Measurements from ENCODE around the gene PIP4K2C.

Gene PIP4K2C

DNA sequence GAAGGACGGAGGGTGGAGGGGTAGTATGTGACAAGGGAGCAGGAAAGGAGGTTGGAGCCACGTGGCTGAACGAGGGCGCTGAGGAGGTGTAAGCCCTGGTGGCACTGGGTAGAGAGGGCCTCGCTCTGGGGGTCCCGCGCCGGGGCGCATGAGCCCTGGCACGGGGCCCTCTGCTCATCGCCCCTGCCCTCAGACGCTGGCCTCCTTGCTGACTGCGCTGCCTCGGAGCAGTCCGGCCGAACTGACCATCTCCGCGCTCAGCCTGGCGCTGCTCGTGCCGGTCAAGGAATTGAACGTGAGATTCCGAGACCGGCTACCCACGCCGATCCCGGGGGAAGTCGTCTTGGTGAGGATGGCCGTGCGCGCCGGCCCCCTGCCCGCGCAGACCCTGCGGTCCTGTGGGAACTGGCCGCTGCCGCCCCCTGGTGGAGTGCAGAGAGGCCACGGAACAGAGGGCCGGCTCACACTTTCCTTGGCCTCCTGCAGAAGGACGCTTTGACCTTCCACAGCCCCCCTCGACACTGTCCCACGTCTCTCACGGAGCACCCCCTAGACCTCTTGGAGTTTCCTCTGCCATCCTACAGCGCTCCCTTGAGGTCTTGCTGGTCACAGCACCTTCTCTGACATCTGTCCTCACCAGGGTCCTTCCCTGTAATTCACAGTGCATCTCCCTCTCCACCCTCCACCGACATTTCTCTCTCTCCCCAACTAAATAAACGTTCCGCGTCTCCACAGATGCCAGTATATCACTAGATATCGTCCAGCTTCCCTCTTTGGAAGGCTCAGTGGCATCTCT lies 30.7 kb downstream of the PIP4K2C start:
- DNase-seq (ENCODE audit: low read depth in 2 of 2), result peak in 1 of 2 donors; percentile 50

DNA sequence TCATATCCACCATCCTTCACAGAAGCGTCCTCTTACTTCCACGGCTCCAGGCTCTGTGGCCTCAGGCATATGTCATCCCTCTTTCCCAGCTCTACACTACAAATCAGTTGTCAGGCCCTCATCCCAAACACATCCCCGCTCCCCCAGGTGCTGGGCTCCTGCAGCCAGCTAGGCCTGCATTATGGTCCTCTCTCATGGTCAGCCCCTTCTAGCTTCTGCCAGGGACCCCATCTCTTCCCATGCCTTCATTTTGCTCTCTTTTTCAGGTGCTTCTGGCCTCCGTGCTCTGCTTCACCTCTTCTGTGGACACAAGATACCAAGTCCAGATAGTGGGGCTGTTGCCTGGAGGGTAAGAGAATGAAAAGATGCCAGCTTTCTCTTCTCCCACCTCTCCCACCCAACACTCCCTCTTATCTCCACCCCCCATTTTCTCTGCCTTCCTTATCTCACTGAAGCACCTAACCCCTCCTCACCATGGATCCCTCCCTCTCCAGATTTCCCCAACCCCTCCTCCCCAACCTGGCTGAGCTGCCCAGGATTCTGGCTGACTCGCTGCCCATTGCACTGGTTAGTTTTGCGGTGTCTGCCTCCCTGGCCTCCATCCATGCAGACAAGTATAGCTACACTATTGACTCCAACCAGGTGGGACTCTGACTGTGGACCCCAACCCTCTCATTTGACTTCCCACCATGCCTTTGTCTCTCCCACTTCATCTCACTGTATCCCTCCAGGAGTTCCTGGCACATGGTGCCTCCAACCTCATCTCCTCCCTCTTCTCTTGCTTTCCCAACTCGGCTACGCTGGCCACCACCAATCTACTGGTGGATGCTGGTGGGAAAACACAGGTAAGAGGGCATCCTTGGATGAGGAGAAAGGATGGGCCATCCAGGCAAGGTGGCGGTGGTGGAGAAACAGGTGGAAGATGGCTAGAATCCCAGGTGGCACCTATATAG lies 31.6 kb downstream of the PIP4K2C start:
- DNase-seq (ENCODE audit: low read depth in 2 of 2), result no peak

DNA sequence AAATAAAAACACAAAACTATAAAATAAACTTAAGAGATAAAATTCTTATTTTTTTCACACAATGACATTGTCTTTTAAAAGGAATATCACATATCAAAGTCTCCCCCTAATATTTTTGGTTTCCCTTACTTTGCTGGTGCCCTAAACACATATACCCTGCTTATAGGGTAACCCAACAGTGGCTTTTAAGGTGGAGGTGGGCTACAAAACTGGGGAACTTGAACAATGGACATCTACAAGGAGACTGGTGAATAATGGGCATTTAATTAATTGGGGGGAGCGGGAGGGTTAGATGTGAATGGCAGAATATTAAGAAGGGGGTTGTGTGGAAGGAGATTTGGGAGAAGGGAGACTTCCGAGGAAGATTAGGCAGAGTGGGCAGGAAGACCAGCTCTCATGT lies 32.4 kb downstream of the PIP4K2C start:
- no peak for DNase-seq (ENCODE audit: low read depth in 2 of 2)

DNA sequence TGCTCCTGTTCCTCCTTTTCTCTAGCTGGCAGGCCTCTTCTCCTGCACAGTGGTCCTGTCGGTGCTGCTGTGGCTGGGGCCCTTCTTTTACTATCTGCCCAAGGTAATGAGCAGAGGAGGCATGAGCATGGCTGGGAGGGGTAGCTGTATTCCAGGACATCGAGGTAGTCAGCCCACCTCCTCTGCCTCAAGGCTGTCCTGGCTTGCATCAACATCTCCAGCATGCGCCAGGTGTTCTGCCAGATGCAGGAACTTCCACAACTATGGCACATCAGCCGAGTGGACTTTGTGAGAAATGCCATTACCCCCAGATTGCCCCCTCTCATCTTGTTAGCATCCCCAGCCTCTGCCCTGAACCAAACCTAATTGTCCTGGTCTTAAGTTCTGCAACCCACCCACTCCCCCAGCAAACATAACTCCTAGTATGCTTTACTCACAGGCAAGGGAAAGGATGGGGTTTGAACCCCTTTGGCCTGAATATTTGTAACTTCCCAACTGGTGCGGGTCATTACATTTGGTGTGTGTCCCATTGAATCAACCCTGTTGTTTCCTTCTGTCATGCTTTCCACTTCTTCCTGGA lies 32.9 kb downstream of the PIP4K2C start:
- DNase-seq (ENCODE audit: low read depth in 2 of 2), result no peak

DNA sequence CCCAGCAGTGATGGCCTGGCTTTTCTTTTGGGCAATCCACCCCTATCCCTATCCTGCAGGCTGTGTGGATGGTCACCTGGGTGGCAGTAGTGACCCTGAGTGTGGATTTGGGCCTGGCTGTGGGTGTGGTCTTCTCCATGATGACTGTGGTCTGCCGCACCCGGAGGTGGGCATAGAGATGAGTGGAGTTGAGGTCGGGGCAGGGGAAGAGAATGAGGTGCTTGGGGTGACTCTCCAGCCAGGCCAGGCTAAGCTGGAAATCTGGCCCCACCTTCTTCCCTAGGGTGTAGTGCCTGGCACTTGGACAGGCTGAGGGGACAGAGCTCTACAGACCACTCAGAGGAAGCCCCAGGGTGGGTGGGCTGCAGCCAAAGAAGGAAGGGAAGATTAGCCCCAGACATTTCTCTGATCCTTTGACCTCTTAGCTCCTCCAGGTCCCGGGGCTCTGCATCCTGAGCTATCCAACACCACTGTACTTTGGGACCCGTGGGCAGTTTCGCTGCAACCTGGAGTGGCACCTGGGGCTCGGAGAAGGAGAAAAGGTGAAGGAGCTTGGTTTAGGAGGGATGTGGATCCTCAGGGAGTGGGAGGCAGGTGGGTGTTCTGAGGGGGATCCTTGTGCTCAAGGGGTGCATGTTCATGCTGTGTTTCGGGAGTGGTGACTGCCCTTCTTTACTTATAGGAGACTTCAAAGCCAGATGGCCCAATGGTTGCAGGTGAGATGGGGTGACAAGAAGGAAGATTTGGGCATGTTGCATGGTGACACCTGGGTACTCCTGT lies 33.6 kb downstream of the PIP4K2C start:
- no peak for DNase-seq (ENCODE audit: low read depth in 2 of 2)

DNA sequence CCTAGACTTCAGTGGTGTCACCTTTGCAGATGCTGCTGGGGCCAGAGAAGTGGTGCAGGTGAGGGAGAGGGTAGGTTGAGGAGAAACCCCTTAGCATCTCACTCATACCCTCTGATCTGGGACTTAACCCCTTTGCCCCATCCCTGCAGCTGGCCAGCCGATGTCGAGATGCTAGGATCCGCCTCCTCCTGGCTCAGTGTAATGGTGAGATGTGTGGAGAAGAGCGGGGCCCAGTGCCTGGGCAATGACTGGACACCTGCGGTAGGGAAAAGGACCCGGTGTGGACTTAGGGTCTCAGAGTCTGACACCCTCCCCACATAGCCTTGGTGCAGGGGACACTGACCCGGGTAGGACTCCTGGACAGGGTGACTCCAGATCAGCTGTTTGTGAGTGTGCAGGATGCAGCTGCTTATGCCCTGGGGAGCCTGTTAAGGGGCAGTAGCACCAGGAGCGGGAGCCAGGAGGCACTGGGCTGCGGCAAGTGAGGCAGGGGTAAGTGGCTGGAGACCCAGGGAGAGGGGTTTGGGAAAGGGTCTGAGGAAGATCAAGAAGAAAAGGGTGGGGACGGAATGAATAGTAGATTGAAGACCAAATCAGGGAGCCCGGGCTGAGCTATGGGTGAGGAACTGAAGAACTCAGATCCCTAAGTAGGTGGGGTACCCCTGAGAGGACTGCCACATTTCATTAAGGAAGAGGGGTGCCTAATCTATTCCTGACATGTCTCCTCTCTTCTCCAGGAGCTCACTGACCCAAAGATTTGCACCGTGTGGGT lies 34.5 kb downstream of the PIP4K2C start:
- DNase-seq (ENCODE audit: low read depth in 2 of 2), result no peak

DNA sequence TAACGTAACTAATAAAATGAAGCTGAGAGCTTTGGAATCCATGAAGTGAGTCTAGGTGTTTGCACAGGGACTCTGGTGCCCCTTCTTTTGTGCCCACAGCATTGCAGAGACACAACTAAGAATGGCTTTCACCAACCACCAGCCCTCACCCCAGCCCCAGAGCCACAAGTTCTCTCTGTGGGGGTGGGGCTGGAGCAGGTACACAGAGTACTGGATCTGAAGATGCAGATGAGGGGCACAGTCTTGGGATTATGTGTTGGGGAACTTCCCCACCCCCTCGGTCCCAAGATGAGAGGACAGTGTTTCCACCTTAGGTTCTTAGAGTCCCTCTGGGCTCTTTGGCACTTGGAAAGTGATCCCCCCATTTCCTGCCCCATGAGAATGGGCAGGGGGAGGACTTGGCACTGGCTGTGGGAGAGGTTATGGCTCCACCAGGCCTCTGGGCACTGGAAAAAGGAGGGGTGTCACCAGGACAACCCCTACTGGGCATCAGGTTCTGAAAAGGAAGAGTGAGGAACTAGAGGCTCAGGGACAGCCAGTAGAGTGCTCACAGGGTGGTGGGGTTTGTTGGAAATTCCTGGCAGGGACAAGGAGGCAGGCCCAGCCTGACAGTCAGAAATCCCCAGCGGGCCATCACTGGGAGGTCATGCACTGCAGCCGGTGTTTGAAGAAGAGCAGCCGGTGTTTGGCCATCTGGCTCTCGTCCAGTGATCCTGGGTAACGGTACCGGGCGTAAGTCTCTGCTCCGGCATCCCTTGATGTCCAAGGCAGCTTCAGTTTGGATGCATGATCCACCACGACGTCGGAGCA lies 35.3 kb downstream of the PIP4K2C start:
- DNase-seq (ENCODE audit: low read depth in 2 of 2), result no peak

DNA sequence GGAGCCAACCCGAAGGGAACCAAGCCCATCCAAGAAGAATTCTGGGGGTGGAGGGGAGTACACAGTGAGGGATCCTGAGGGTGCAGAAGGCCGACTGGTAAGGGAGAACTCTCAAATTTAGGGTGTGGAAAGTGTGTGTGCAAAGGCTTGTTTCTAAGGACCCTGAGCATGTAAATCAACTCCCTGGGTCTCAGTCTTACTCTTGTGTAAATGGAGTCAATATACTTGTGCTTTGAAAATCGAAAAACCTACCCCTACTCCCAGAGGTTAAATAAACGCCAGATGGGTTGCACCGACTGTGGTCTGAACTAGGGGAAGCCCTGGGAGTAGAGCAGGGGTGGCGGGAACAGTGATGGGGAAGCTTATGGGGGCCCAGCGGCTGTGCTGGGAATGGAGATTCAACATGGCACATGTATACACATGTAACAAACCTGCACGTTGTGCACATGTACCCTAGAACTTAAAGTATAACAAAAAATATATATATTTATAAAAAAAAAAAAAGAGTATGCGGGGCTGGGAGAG lies 36.0 kb downstream of the PIP4K2C start:
- no peak for DNase-seq (ENCODE audit: low read depth in 2 of 2)

DNA sequence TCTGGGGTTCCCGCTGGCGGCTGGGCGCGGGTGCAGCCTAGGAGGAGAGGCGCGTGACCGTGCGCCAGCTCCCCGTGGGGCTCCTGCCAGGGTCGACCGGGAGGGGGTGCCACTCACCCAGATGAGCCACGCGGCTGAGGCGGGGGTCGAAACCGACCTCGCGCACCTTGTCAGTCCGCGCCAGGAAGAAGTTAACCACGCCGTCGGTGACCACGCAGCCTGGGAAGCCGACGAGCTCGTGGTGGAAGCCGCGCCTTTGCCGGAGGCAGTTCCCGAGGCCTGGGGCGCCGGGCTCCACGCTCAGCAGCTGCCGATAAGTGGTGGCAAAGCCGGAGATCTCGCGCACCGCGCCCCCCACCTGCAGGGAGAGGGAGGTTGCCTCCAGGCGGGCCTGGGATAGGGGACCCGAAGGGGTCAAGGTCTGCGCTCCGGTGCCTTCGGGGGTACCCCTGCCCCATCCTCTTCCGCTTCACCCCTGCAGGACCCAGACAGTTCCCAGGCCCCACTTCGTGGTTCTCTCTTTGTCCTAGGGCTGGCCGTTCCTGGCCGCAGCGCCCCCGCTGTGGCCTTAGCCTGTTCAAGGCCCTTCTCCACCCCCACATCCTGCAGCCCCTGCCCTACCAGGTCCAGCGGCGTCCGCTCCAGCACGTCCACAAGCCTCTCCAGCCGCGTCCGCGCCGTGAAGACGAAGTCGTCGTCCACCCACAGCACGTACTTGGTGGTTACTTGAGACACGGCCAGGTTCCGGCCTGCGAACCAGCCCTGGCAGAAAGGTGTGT lies 36.7 kb downstream of the PIP4K2C start:
- no peak for DNase-seq (ENCODE audit: low read depth in 2 of 2)

DNA sequence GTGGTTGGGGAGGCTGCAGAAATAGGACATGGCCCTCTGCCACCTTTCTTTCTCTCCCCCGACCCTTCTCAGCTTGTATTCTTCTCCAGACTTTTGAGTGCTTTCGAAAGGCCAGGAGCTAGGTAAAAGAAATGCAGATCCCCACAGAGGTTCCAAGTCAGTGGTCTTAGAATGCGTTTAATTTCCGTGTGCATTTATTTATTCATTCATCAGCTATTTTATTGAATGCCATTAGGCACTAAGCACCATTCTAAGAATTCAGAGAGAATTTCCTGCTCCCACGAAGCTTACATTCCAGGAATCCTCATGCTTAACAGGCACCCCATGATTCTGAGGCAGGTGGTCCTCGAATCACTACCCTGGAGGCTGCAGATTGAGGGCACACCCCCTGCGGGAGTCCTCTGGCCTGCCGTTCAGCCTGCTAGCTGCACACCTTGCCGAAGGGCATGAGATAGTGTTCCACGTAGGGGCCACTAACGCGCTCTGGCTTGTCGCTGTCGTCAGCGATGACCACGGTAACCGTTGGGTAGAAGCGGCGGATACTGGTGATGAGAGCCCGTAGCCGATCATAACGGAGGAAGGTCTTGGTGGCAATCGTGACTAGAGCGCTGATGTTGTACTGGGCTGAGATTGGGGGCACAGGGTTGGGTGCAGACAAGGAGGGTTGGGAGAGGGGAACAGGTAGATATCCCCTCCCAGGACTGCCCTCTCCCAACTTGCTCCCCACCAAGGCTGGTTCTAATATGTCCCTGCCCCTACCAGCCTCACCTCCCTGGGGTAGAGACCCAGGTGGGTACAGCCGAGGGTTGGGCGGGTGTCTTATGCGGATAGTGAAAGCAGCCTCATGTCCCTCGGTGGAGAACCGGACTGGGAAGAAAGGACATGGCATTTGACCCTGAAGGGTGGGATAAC lies 37.5 kb downstream of the PIP4K2C start:
- DNase-seq (ENCODE audit: low read depth in 2 of 2), result no peak

DNA sequence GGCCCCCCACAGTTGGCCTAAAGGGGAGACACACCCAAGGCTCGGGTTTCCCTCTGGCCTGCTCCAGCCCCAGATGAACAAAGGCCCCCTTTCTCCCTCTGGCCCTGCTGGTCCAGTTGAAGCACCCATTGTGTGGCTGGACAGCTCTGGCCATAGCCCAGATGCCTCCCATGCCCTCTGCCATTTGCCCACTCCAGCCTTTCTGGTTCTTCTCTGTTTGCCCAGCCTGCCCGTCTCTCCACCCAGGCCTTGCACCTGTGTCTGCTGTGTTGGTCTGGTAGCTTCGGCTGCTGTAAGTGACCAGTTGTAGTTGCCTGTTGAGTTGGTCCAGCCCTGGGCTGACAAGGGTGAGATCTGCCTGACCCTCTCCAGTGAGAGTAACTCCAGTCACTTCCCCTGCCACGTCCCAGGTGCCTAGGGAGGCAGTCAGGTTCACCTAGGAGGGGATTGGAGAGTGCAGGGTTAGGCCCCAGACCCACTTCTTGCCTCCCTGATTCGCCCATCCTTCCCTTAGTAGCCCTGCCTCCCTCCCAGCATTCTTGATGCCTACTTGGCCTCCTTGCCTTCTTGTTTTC lies 39.0 kb downstream of the PIP4K2C start:
- DNase-seq (ENCODE audit: low read depth in 2 of 2), result no peak

DNA sequence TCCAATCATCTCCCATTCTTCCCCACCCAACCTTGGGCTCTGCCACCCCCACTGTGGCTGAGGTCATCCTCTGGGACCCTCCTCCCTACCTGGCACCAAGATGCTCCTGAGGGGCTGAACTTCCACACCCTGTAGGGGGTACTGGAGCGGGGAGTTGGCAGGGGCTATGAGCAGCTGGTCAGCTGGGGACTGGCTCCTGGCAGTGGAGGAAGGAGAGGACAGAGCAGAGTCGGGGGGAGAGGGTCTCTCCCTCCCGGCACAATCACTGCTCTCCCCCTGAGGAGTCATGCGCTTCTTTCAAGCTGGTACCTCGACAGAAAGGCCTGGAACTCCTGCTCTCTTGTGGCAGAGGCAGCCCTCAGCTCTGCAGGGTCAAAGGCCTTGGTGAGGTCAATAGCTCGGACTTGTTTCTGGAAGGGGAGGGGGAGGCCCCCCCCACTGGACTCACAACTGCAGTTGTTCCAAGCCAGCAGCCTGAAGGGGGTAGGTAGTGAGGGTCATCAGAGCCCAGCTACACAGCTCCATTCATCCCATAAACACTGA lies 40.0 kb downstream of the PIP4K2C start:
- DNase-seq (ENCODE audit: low read depth in 2 of 2), result no peak

DNA sequence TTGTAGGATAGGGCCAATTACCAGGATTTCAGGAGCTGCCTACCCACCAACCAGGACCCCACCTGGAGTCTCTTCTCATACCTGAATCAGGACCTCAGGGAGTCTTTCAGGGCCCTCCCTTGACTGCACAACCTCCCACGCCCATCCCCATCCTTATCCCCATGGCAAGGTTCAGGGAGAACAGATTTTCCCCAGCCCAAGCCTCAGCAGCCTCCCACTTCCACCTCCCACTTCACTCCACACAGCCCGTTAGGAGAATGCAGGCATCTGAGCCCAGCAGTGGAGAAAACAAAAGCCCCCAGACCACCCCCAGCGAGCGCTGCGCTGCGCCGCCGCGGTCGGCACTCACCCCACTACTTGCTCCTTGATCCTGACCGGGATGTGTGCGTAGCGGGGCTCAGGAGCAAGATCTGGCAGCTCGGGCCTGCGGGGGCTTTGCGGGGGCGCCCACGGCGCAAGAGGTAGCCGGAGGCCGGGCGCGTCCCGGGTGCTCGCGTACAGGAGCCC lies 40.6 kb downstream of the PIP4K2C start:
- no peak for DNase-seq (ENCODE audit: low read depth in 2 of 2)

DNA sequence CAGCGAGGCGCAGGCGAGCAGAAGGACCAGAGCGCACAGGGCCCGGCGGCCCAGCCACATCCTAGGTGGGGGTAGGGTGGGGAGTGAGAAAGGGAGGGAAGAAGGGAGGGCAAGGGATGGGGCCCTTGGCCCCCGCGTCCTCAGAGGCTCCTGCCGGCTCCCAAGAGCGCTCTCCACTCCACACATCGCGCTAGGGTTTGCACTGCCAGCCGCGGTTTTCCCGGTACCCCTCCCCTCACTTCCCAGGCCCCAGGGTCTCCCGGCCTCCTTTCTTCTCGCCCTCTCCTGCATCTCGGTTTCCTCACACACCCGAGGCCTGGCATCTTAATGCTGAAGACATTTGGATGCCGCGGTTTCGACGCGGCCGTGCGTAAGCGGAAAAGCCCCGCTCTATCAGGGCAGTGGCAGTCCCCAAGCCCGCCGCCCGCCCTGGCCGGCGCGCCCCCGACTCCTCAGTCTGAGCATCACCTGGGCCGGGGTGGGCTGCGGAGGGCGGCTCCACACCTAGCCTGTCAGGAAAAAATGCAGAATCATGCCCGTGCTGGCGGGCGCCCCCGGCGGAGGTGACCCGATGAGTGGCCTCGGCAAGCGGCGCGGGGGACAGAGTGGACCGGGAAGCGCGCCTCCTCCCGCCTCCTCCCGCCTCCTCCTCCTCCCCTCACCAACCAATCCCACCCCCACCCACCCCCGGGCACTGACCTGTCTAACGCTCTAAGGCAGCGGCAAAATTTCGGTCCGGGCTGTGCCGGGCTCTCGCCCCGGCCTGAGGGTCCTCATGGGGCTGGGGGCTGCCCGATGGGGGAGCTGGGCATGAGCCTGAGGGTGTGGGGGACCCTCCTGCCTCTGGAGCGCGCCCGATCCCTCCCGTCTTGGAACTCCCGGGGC lies 41.3 kb downstream of the PIP4K2C start:
- DNase-seq (ENCODE audit: low read depth in 2 of 2), result no peak

DNA sequence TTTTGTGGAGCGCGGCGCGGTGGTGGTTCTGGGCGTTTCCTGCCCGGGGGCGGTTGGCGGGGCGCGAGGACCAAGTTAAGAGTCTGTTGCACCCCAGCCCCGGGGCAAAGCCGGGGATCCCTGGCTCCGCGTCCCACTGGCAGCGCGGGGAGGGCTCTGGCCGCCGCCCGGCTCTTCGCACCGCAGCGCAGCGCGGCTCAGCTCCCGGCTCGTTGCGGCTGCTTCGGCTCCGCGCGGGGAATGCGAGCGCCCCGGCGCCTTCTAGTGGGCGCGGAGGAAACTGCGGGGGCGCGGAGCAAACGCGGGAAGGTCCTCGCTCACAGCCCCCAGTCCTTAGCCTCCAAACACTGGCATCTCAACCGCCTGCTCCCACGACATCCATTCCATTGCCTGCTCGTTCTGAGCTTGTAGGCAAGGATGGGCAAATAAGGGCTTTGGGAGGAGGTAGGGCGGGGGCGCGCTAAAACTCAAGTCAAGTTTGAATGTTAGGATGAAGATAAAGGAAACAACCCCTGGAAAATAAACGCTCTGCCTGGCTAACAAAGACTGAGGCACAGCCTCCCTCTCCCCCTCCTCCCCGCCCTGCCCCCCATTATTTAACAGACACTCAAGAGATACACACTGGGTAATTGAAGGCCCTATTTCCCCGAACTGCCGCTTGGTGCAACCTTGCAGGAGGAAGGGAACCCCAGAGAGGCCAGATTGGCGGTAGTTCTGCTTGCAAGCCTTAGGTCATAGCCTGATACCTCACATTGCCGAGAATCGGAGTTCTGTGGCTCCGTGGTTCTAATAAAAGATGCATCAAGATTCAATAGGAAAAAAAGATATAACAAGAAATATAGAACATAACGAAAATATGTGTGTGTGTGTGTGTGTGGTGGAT lies 42.2 kb downstream of the PIP4K2C start, which contains the start of gene B4GALNT1:
Gene B4GALNT1, minus strand, starts transcription at position 244 of the 883 bp plus-strand sequence. CDS start 1,069 bp downstream, outside the sequence.
- DNase-seq (ENCODE audit: low read depth in 2 of 2), result peak in 1 of 2 donors; percentile 45
